Activated naive CD4-positive, alpha-beta T cell treated with anti-CD3 and anti-CD28 coated beads, Interleukin-2, amount 10 ng/mL, durations not matched to agents 7 days and 5 days (primary cell): ENCODE results near the gene CIBAR2.

Experiments
- CTCF ChIA-PET: fragments of 350-600 bp; sonication (Branson Sonifier 250); formaldehyde crosslinking; loops from one replicate; lab custom pipeline; 2021; ENCODE audit warnings: antibody characterized with exemption; lab: Charles Lee
- DNase-seq: peaks from one replicate; pipeline ENCODE4 v3.0.0-alpha.2; 2020
- H3K27ac Mint-ChIP-seq: one replicate; pipeline ENCODE4 v1.8.0; 2021; ENCODE audit warnings: mild to moderate bottlenecking, moderate library complexity, mixed read lengths
- H3K27me3 Mint-ChIP-seq: one replicate; pipeline ENCODE4 v1.8.0; 2021; ENCODE audit warnings: mild to moderate bottlenecking, mixed read lengths
- H3K36me3 Mint-ChIP-seq: one replicate; pipeline ENCODE4 v1.8.0; 2021; ENCODE audit warnings: mixed read lengths
- H3K4me1 Mint-ChIP-seq: one replicate; pipeline ENCODE4 v1.8.0; 2021; ENCODE audit warnings: mixed read lengths
- H3K4me3 Mint-ChIP-seq: one replicate; pipeline ENCODE4 v1.8.0; 2021; ENCODE audit warnings: mild to moderate bottlenecking, moderate library complexity, mixed read lengths
- H3K9me3 Mint-ChIP-seq: one replicate; pipeline ENCODE4 v1.8.0; 2021; ENCODE audit warnings: mixed read lengths

Gene CIBAR2

GRCh38 chr16:85069171-85069570 is 43.1 kb downstream of the CIBAR2 start:
- CTCF ChIA-PET = no interaction called here
- H3K9me3 Mint-ChIP-seq = no peaks in the 10 kb centered on the region
- no peaks in the 10 kb centered on the region for H3K4me1 Mint-ChIP-seq
- no peak for DNase-seq
- no peaks in the 10 kb centered on the region for H3K27me3 Mint-ChIP-seq
- H3K27ac Mint-ChIP-seq = no peak overlapping the region
- peaks cover 3% of the 10 kb centered on the region for H3K36me3 Mint-ChIP-seq
- no peak overlapping the region for H3K4me3 Mint-ChIP-seq

- Mint-ChIP-seq H3K9me3 (no peaks in the 10 kb centered on the region), H3K27me3 (no peaks in the 10 kb centered on the region), H3K36me3 (peaks cover 3% of the 10 kb centered on the region), H3K4me1 (no peaks in the 10 kb centered on the region), H3K27ac (no peak overlapping the region), H3K4me3 (no peak overlapping the region)
- no peak for DNase-seq
- CTCF ChIA-PET = no interaction called here
Observed at GRCh38 chr16:85068746-85069145, 43.5 kb downstream of the CIBAR2 start.

GRCh38 chr16:85067426-85067825 is 44.8 kb downstream of the CIBAR2 start:
- Mint-ChIP-seq H3K27ac (no peak overlapping the region), H3K9me3 (no peaks in the 10 kb centered on the region), H3K4me3 (no peak overlapping the region), H3K4me1 (no peaks in the 10 kb centered on the region), H3K36me3 (peaks cover 3% of the 10 kb centered on the region), H3K27me3 (no peaks in the 10 kb centered on the region)
- DNase-seq = no peak
- CTCF ChIA-PET = no interaction called here

GRCh38 chr16:85067024-85067423 is 45.2 kb downstream of the CIBAR2 start:
- H3K27me3 Mint-ChIP-seq = no peaks in the 10 kb centered on the region
- no peak overlapping the region for H3K27ac Mint-ChIP-seq
- CTCF ChIA-PET = interaction anchor here (1.4 kb wide), 1 partner anchor 142 kb away, joined by 4 read pairs; no protein-coding TSS in a partner anchor
- no peaks in the 10 kb centered on the region for H3K4me1 Mint-ChIP-seq
- no peaks in the 10 kb centered on the region for H3K9me3 Mint-ChIP-seq
- H3K4me3 Mint-ChIP-seq = no peak overlapping the region
- DNase-seq = no peak
- peaks cover 3% of the 10 kb centered on the region for H3K36me3 Mint-ChIP-seq

- CTCF ChIA-PET = interaction anchor here (1.4 kb wide), 1 partner anchor 142 kb away, joined by 4 read pairs; no protein-coding TSS in a partner anchor
- H3K27ac Mint-ChIP-seq = no peak overlapping the region
- peaks cover 3% of the 10 kb centered on the region for H3K36me3 Mint-ChIP-seq
- H3K27me3 Mint-ChIP-seq = no peaks in the 10 kb centered on the region
- no peak overlapping the region for H3K4me3 Mint-ChIP-seq
- no peak for DNase-seq
- H3K4me1 Mint-ChIP-seq = no peaks in the 10 kb centered on the region
- H3K9me3 Mint-ChIP-seq = no peaks in the 10 kb centered on the region
Observed at GRCh38 chr16:85066346-85066885, 45.9 kb downstream of the CIBAR2 start.

GRCh38 chr16:85065099-85065498 is 47.2 kb downstream of the CIBAR2 start:
- H3K4me1 Mint-ChIP-seq = no peaks in the 10 kb centered on the region
- no peak for DNase-seq
- no peak overlapping the region for H3K27ac Mint-ChIP-seq
- H3K4me3 Mint-ChIP-seq = no peak overlapping the region
- H3K9me3 Mint-ChIP-seq = no peaks in the 10 kb centered on the region
- CTCF ChIA-PET = interaction anchor here (0.7 to 0.9 kb wide), 2 partner anchors 34 to 52 kb away, joined by 3 read pairs; no protein-coding TSS in a partner anchor
- H3K36me3 Mint-ChIP-seq = no peaks in the 10 kb centered on the region
- H3K27me3 Mint-ChIP-seq = no peaks in the 10 kb centered on the region

- no peak for DNase-seq
- H3K27ac Mint-ChIP-seq = no peak overlapping the region
- no peaks in the 10 kb centered on the region for H3K9me3 Mint-ChIP-seq
- H3K36me3 Mint-ChIP-seq = no peaks in the 10 kb centered on the region
- no peak overlapping the region for H3K4me3 Mint-ChIP-seq
- no peaks in the 10 kb centered on the region for H3K27me3 Mint-ChIP-seq
- H3K4me1 Mint-ChIP-seq = no peaks in the 10 kb centered on the region
- CTCF ChIA-PET = no interaction called here
Observed at GRCh38 chr16:85064186-85064585, 48.1 kb downstream of the CIBAR2 start.

- H3K36me3 Mint-ChIP-seq = peaks cover under 1% of the 10 kb centered on the region
- CTCF ChIA-PET = no interaction called here
- H3K27ac Mint-ChIP-seq = no peak overlapping the region
- no peaks in the 10 kb centered on the region for H3K27me3 Mint-ChIP-seq
- peaks cover 2% of the 10 kb centered on the region for H3K4me1 Mint-ChIP-seq
- DNase-seq = no peak
- H3K4me3 Mint-ChIP-seq = no peak overlapping the region
- no peaks in the 10 kb centered on the region for H3K9me3 Mint-ChIP-seq
Observed at GRCh38 chr16:85062845-85063244, 49.4 kb downstream of the CIBAR2 start.

GRCh38 chr16:85062323-85062722 is 49.9 kb downstream of the CIBAR2 start:
- DNase-seq = no peak
- H3K36me3 Mint-ChIP-seq = peaks cover 5% of the 10 kb centered on the region
- no peaks in the 10 kb centered on the region for H3K27me3 Mint-ChIP-seq
- H3K9me3 Mint-ChIP-seq = no peaks in the 10 kb centered on the region
- CTCF ChIA-PET = no interaction called here
- H3K27ac Mint-ChIP-seq = no peak overlapping the region
- peaks cover 7% of the 10 kb centered on the region for H3K4me1 Mint-ChIP-seq
- H3K4me3 Mint-ChIP-seq = no peak overlapping the region

GRCh38 chr16:85061566-85061965 is 50.7 kb downstream of the CIBAR2 start:
- no peak overlapping the region for H3K4me3 Mint-ChIP-seq
- DNase-seq = no peak
- H3K27ac Mint-ChIP-seq = no peak overlapping the region
- H3K9me3 Mint-ChIP-seq = no peaks in the 10 kb centered on the region
- H3K27me3 Mint-ChIP-seq = no peaks in the 10 kb centered on the region
- peaks cover 15% of the 10 kb centered on the region for H3K4me1 Mint-ChIP-seq
- H3K36me3 Mint-ChIP-seq = peaks cover 7% of the 10 kb centered on the region
- CTCF ChIA-PET = no interaction called here

- Mint-ChIP-seq H3K4me1 (peaks cover 37% of the 10 kb centered on the region), H3K4me3 (no peak overlapping the region), H3K27ac (no peak overlapping the region), H3K27me3 (no peaks in the 10 kb centered on the region), H3K9me3 (no peaks in the 10 kb centered on the region), H3K36me3 (peaks cover 10% of the 10 kb centered on the region)
- CTCF ChIA-PET = interaction anchor here (1.1 to 1.4 kb wide), 2 partner anchors 27 to 28 kb away, joined by 3 read pairs; no protein-coding TSS in a partner anchor
- DNase-seq = no peak
Observed at GRCh38 chr16:85058909-85059308, 53.4 kb downstream of the CIBAR2 start.

- CTCF ChIA-PET = interaction anchor here (0.9 to 1.1 kb wide), 2 partner anchors 11 to 29 kb away, joined by 3 to 5 read pairs; no protein-coding TSS in a partner anchor
- Mint-ChIP-seq H3K9me3 (no peaks in the 10 kb centered on the region), H3K4me1 (peaks cover 37% of the 10 kb centered on the region), H3K27me3 (no peaks in the 10 kb centered on the region), H3K27ac (peak overlapping the region; percentile 99), H3K4me3 (no peak overlapping the region), H3K36me3 (peaks cover 12% of the 10 kb centered on the region)
- DNase-seq = no peak
Observed at GRCh38 chr16:85057948-85058347, 54.3 kb downstream of the CIBAR2 start.

GRCh38 chr16:85057212-85057889 is 54.9 kb downstream of the CIBAR2 start:
- Mint-ChIP-seq H3K4me1 (peaks cover 37% of the 10 kb centered on the region), H3K36me3 (peaks cover 12% of the 10 kb centered on the region), H3K27ac (peak overlapping the region; percentile 99), H3K4me3 (no peak overlapping the region), H3K9me3 (no peaks in the 10 kb centered on the region), H3K27me3 (no peaks in the 10 kb centered on the region)
- DNase-seq = no peak
- CTCF ChIA-PET = interaction anchor here (0.9 to 2.8 kb wide), 4 partner anchors 11 to 30 kb away, joined by 3 to 22 read pairs (median 4); no protein-coding TSS in a partner anchor

- Mint-ChIP-seq H3K27me3 (peaks cover 4% of the 10 kb centered on the region), H3K36me3 (peaks cover 12% of the 10 kb centered on the region), H3K27ac (peak overlapping the region; percentile 99), H3K4me3 (peak overlapping the region; percentile 64), H3K4me1 (peaks cover 37% of the 10 kb centered on the region), H3K9me3 (no peaks in the 10 kb centered on the region)
- CTCF ChIA-PET = interaction anchor here (0.7 to 2.8 kb wide), 9 partner anchors 9 to 302 kb away, joined by 3 to 22 read pairs (median 3); partner anchors contain the start of gene ZDHHC7
- DNase-seq = peak; percentile 30
Observed at GRCh38 chr16:85056211-85056748, 56.0 kb downstream of the CIBAR2 start.
